ENCODE results near the gene CXCL17.

Gene CXCL17

GRCh38 chr19:42472402-42473147 lies 29.8 kb upstream of the CXCL17 start:
- no peak for DNase-seq (ENCODE audit: extremely low read depth, low read depth)
- no peak for TF ChIP-seq CTCF (IDR thresholded peaks at IDR 0.05; ENCODE audit: low read depth, low read length, missing control alignments)
- H3K4me3 ChIP-seq (replicated peaks; ENCODE audit: low read depth, low read length): no peak overlapping the region

DNA sequence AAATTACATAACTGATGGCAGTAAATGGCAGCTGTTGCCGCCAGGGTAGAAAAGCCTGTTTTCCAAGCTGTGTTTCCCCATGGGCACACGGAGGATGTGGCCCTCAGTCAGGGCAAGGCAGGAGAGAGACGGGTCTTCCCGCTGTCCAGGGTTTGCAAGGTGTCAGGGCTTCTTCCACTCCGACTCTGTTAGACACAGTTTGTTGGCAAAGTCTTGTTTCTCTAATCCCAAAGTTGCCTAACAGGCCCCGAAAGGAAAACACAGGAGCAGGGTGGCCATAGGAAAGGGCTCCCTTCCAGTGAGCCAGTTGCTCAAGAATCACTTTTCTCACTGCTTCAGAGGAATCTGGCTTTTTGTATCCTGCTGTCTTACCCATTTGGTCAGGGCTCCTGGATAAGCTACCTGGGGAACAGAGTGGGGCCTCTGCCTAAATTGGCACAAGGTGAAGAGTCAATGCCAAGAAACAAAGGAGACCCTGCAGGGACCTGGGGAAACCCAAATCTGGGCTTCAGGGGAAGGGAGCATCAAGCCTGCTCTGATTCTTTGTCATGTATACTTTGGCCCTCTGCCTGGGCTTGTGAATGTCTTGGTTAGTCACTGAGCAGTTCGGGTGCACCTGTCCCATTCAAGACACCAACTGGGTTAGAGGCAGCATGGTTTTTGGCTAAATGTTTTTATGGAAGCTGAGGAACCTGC lies 29.0 kb upstream of the CXCL17 start:
- no peak for TF ChIP-seq CTCF (IDR thresholded peaks at IDR 0.05; ENCODE audit: low read depth, low read length, missing control alignments)
- no peak for DNase-seq (ENCODE audit: extremely low read depth, low read depth)
- no peak overlapping the region for H3K4me3 ChIP-seq (replicated peaks; ENCODE audit: low read depth, low read length)

DNA sequence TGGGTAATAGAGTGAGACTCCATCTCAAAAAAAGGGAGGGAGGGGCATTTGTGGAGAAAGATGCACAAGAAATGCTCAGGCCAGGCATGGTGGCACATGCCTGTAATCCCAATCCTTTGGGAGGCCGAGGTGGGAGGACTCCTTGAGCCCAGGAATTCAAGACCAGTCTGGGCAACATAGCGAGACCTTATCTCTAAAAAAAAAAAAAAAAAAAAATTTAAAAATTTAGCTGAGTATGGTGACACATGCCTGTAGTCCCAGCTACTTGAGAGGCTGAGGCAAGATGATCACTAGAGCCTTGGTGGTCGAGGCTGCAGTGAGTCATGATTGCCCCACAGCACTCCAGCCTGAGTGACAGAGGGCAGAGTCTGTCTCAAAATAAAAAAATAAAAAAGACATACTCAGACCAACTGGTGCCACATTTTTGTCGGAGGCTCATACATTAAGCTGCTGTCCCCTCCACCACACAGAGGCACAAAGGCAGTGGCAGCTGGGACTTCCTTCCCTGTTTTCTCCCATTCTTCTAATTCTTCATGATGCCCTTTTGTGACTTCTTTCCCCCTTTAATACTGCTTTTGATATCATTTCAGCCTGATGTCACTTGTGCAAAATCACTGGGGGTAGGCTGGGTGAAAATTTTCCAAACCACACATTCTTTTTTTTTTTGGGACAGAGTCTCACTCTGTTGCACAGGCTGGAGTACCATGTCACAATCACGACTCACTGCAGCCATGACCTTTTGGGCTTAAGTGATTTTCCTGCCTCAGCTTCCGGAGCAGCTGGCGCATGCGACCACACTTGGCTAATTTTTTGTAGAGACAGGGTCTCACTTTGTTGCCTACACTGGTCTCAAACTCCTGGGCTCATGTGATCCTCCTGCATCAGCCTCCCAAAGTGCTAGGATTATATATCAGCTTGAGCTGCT lies 26.8 kb upstream of the CXCL17 start:
- H3K4me3 ChIP-seq (replicated peaks; ENCODE audit: low read depth, low read length): no peak overlapping the region
- no peak for DNase-seq (ENCODE audit: extremely low read depth, low read depth)
- no peak for TF ChIP-seq CTCF (IDR thresholded peaks at IDR 0.05; ENCODE audit: low read depth, low read length, missing control alignments)

DNA sequence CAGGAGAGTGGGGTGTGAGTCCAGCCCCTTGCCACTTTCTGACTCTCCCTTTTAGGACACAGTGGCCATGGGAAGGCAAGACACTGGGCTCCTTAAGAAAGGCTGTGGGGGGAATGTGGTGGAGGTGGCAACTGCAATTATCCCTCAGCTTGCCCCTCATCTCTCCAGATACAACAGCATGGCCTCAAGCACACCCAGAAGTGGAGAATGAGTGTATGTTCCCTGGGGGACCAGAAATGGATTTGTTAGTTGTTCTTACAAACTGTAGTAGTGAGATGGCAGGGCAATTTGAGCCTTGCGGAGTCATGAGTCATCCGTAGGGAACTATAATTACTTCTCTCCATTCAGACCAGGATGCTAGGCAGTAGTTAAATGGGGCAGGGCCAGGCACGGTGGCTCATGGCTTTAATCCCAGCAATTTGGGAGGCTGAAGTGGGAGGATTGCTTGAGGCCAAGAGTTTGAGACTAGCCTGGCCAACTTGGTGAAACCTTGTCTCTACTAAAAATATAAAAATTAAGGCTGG lies 25.6 kb upstream of the CXCL17 start:
- no peak for TF ChIP-seq CTCF (IDR thresholded peaks at IDR 0.05; ENCODE audit: low read depth, low read length, missing control alignments)
- no peak overlapping the region for H3K4me3 ChIP-seq (replicated peaks; ENCODE audit: low read depth, low read length)
- peak; percentile 58 for DNase-seq (ENCODE audit: extremely low read depth, low read depth)

DNA sequence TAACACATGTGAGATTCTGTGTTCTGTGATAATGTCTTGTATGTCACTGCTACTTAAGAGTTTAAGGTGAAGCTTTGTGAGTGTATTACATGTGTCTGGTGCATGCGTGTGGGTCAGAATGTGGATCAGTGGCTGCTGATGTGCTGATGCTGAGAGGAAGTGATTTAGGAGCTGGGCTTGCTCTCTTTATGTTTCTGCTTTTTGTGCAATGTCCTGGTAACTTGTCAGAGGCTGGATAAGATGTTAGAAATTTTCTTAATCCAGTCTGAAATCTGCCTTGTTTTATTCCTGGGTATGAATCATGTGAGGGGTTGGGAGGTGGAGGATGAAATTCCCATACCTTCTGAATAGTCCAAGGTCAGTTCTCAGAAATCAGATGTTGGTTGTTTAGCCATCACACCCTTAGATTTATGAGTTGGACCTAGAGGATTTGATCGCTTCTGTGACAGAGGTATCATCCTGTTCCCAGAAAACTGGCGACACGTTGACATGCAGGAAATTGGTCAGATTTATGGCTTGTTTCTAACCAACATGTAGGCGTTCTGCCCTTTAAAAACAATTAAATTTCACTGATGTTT lies 24.5 kb upstream of the CXCL17 start:
- TF ChIP-seq CTCF (IDR thresholded peaks at IDR 0.05; ENCODE audit: low read depth, low read length, missing control alignments): no peak
- no peak overlapping the region for H3K4me3 ChIP-seq (replicated peaks; ENCODE audit: low read depth, low read length)
- DNase-seq (ENCODE audit: extremely low read depth, low read depth): no peak

DNA sequence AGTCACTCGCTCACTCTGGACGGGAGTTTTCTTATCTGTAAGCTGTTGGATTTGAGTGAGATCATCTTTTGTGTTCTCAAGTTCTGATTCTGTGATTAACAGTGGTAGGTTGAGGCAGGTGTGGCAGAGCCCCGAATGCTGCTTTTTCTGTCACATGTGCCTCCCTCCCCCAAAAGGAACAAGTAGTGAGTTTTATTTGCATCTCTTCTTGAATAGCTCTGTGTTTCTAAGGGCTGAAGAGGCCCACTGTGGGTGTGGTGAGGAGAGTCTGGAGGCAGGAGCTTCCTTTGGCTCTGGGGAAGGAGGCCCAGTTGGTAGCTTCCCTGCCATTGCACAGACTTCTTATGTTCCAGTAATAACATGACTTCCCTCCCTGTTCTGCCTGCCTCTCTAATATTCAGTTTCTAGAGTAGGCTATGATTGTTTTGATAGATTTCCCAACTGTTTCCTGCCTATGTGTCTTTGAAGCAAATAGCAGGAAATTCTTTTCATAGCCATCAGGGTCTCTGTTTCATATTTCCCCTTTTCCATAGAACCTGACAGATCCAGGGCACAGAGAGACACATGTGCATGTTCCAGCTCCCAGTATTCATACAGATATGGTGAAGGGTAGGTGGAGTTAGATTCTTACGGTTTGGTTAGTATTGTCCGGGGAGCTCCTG lies 23.9 kb upstream of the CXCL17 start:
- DNase-seq (ENCODE audit: extremely low read depth, low read depth): no peak
- TF ChIP-seq CTCF (IDR thresholded peaks at IDR 0.05; ENCODE audit: low read depth, low read length, missing control alignments): no peak
- H3K4me3 ChIP-seq (replicated peaks; ENCODE audit: low read depth, low read length): no peak overlapping the region

All from HFF-Myc (cell line).